D721Med (cell line): ENCODE measurements around the gene NPY.
"Not testable (repeated sequence)": the region's sequence is repeated elsewhere in the genome, so short reads cannot be mapped to it uniquely, and the experiment has no call there.

Experiments used
- DNase-seq: peaks from one replicate; pipeline ENCODE4 v3.0.0; 2011; ENCODE audit warnings: low spot score; ENCODE audit not compliant: insufficient read length
- FAIRE-seq: peaks from 2 replicates; lab custom pipeline; 2011; peaks lifted over from hg19 to GRCh38; lab: Jason Lieb, UNC
- CTCF ChIP-seq: IDR thresholded peaks from 2 replicates; pipeline ENCODE4 v1.5.1; 2012; ENCODE audit warnings: mild to moderate bottlenecking, control low read depth; ENCODE audit not compliant: insufficient read depth; ENCODE audit errors: missing control alignments

Gene NPY

GRCh38 chr7:24255139-24255538, 28.9 kb upstream of the NPY start:
- no peak for DNase-seq
- no peak for TF ChIP-seq CTCF
- FAIRE-seq = no peak

DNA sequence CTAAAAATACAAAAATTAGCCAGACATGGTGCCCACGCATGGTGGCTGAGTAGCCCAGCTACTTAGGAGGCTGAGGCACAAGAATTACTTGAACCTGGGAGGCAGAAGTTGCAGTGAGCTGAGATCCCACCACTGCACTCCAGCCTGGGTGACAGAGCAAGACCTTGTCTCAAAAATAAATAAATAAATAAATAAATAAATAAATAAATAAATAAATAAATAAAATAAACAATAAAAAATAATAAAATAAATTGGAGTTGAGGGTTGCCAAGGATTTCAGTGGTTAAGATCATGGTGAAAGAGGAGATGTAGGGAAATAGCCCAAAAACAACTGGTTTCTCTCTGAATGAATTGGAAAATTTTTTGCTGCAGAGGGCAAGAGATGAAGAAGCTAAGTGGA, 25.7 kb upstream of the NPY start:
- not testable (repeated sequence) for DNase-seq, FAIRE-seq

- FAIRE-seq (no peak), DNase-seq (no peak)
- no peak for TF ChIP-seq CTCF
These were observed 12.1 kb upstream of the NPY start for GRCh38 chr7:24271938-24272337.

DNA sequence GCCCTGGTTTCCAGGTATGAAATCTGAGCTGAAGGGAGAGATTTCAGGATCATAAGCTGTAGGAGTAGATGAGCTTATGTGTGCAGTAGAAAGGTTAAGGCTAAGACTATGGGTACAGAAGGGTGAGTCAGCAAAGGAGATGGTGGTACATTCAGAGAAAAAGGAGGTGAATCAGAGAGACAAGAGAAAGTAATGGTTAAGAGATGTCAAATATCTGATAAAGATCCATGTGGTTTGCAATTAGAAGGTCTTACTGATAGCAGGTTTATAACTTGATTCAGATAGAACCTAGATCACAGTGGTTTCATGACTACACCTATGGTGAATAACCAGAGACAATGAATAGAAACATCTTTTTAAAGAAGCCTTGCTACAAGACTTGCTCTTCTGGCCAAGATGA, 4.5 kb upstream of the NPY start:
- DNase-seq = no peak
- no peak for TF ChIP-seq CTCF
- FAIRE-seq = no peak

DNA sequence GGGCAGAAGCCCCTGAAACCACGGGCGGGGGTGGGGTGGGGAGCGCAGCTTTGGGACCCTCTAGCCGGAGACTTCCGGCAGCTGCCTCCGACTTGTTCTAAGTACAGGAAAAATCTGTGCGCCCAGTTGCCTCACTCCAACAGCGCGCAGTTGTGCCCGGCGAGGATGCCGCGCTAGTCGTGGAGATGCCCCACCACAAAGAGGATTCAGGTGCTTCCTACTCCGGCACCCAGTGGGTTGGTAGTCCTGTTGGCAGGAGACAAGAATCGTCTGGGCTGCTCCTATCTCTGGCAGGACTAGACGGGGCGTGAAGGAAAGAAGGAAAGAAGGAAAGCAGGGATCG, 465 bp upstream of the NPY start:
- DNase-seq (no peak), FAIRE-seq (no peak)
- TF ChIP-seq CTCF = no peak

DNA sequence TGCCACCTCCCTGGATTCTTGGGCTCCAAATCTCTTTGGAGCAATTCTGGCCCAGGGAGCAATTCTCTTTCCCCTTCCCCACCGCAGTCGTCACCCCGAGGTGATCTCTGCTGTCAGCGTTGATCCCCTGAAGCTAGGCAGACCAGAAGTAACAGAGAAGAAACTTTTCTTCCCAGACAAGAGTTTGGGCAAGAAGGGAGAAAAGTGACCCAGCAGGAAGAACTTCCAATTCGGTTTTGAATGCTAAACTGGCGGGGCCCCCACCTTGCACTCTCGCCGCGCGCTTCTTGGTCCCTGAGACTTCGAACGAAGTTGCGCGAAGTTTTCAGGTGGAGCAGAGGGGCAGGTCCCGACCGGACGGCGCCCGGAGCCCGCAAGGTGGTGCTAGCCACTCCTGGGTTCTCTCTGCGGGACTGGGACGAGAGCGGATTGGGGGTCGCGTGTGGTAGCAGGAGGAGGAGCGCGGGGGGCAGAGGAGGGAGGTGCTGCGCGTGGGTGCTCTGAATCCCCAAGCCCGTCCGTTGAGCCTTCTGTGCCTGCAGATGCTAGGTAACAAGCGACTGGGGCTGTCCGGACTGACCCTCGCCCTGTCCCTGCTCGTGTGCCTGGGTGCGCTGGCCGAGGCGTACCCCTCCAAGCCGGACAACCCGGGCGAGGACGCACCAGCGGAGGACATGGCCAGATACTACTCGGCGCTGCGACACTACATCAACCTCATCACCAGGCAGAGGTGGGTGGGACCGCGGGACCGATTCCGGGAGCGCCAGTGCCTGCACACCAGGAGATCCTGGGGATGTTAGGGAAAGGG, 913 bp downstream of the NPY start:
- FAIRE-seq = no peak
- no peak for DNase-seq
- no peak for TF ChIP-seq CTCF

DNA sequence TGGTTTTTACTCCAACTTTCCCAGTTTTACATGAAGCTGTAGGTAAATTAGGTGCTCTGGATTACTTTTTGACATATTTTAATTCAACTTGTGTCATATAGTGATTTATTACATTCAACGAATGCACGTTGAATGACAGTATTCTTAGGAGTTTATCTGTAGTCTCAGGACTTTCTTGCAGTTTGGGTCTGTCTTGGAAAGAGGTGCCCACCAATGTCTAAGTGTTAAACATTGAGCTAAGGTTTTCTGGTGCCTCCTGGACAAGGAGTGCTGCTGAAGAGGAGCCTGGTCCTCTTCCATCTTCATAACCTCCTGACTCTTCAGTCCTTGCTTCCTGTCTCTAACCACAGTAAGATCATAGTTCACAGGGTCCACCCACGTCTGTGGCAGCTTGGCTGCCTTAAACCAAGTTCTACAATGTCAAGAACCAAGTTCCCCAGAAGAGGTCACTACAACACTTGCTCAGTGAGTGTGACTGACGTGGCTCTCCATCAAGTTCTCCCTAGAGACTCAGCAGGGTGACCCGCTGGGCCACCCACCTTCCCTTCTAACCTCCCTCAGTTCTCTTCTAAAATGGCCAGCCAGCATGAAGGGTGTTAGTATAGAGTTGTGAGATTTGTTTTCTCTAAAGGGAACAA, 6.1 kb downstream of the NPY start:
- DNase-seq (no peak), FAIRE-seq (no peak)
- TF ChIP-seq CTCF = no peak
